ENCODE data around the gene FAM72A.
"Not testable (repeated sequence)": the region's sequence is repeated elsewhere in the genome, so short reads cannot be mapped to it uniquely, and the experiment has no call there.

GRCh38 chr1:206250953-206251681 is 48.5 kb upstream of the FAM72A start:
- not testable (repeated sequence) for TF ChIP-seq CTCF (conservative IDR thresholded peaks at IDR 0.05; ENCODE audit: low read depth, low read length); RCOR1 (IDR thresholded peaks at IDR 0.05; ENCODE audit: insufficient replicate concordance, low read length); CHD1 (IDR thresholded peaks at IDR 0.05; ENCODE audit: low read depth, low read length); POLR2A (IDR thresholded peaks at IDR 0.05; ENCODE audit: low read depth, low read length); RAD21 (IDR thresholded peaks at IDR 0.05; ENCODE audit: low read length)
